Measurements from ENCODE around the gene POLR2B.

- TF ChIP-seq, protein P1, sequence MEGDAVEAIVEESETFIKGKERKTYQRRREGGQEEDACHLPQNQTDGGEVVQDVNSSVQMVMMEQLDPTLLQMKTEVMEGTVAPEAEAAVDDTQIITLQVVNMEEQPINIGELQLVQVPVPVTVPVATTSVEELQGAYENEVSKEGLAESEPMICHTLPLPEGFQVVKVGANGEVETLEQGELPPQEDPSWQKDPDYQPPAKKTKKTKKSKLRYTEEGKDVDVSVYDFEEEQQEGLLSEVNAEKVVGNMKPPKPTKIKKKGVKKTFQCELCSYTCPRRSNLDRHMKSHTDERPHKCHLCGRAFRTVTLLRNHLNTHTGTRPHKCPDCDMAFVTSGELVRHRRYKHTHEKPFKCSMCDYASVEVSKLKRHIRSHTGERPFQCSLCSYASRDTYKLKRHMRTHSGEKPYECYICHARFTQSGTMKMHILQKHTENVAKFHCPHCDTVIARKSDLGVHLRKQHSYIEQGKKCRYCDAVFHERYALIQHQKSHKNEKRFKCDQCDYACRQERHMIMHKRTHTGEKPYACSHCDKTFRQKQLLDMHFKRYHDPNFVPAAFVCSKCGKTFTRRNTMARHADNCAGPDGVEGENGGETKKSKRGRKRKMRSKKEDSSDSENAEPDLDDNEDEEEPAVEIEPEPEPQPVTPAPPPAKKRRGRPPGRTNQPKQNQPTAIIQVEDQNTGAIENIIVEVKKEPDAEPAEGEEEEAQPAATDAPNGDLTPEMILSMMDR (IDR thresholded peaks at IDR 0.05; ENCODE audit: poor library complexity) = no peak
- TF ChIP-seq EZH2 (IDR thresholded peaks at IDR 0.05; ENCODE audit: borderline replicate concordance) = no peak
- TF ChIP-seq EZH2phosphoT487 (IDR thresholded peaks at IDR 0.05; ENCODE audit: low read depth, severe bottlenecking, unreplicated experiment) = no peak
These were observed 19.6 kb upstream of the POLR2B start for GRCh38 chr4:56959100-56959499.
